K562 (cell line): Measurements from ENCODE around the gene ATXN2L. TPM values are rescaled to one million over a fixed set of nuclear protein-coding genes. Genes with fewer than 3 reads are reported as not detected.

ENCODE experiments used
- ARID1B ChIP-seq: fragments of 450-650 bp; IDR thresholded peaks from 2 replicates; pipeline ENCODE4 v1.6.1; 2016; ENCODE audit warnings: antibody characterized with exemption, mild to moderate bottlenecking, inconsistent platforms
- MAZ ChIP-seq, 2 experiments: fragments of 450-650 bp in 1 of 2; sonication (generic) in 1 of 2; formaldehyde crosslinking; IDR thresholded peaks in 1 of 2; conservative IDR thresholded peaks in 1 of 2; 2 replicates each; pipeline versions ENCODE4 v1.4.0 to v1.5.0; 2020; ENCODE audit warnings: mild to moderate bottlenecking in 1 of 2, missing genetic modification reagents in 1 of 2
- PTTG1 ChIP-seq: fragments of 450-650 bp; IDR thresholded peaks from 2 replicates; pipeline ENCODE4 v1.6.1; 2016; ENCODE audit warnings: low read depth, mild to moderate bottlenecking, missing genetic modification characterization, missing compliant biosample characterization
- RNF2 ChIP-seq: sonication (generic); IDR thresholded peaks from 2 replicates; pipeline ENCODE4 v1.6.1; 2016
- polyA plus RNA-seq, 8 experiments: library from polyadenylated mRNA; depleted of rRNA in 4 of 8; stranded (reverse) in 5 of 8; unstranded in 3 of 8; fragments of >200 nt; fragmentation: Nextera tagmentation in 2 of 8; fragmentation: Illumina TruSeq in 1 of 8; extraction: Ambion mirVana in 2 of 8; extraction: Trizol in 1 of 8; gene quantifications; 2 replicates each; pipeline versions ENCODE4 v1.2.1 to v1.2.3, GENCODE V29; 2011 to 2014; ENCODE audit warnings: inconsistent platforms in 1 of 8, missing spikeins in 1 of 8
- total RNA-seq, 7 experiments: library from RNA; depleted of rRNA in 6 of 7; stranded (reverse); fragments of >200 nt in 6 of 7; fragmentation: Illumina TruSeq in 2 of 7; extraction: Trizol in 2 of 7; gene quantifications; 2 replicates each; pipeline versions ENCODE4 v1.2.1 to v1.2.3, GENCODE V29; 2011 to 2021; ENCODE audit warnings: low replicate concordance in 1 of 7
- TF ChIP-seq, protein P1 (sequence below): sonication (generic); formaldehyde crosslinking; IDR thresholded peaks from 2 replicates; pipeline ENCODE4 v1.8.0; 2023; ENCODE audit warnings: missing genetic modification reagents, mild to moderate bottlenecking, borderline replicate concordance
- TF ChIP-seq, protein P2 (sequence below): fragments of 450-650 bp; IDR thresholded peaks from 2 replicates; pipeline ENCODE4 v1.6.1; 2017; ENCODE audit warnings: antibody characterized with exemption, mild to moderate bottlenecking
- TF ChIP-seq, protein P3 (sequence below): fragments of 450-650 bp; IDR thresholded peaks from 2 replicates; pipeline ENCODE4 v1.6.1; 2018; ENCODE audit not compliant: partially characterized antibody
- TF ChIP-seq, protein P4 (sequence below): fragments of 450-650 bp; formaldehyde crosslinking; IDR thresholded peaks from 2 replicates; pipeline ENCODE4 v1.4.0; 2020; ENCODE audit warnings: mild to moderate bottlenecking, moderate library complexity

The ATXN2L gene
- total and polyA plus RNA-seq, 9 of the 15 experiments (the other 6 are each of a cell fraction or from before 2014, with no cell fraction given) = 3.8 to 280 (median 37.2) TPM

DNA sequence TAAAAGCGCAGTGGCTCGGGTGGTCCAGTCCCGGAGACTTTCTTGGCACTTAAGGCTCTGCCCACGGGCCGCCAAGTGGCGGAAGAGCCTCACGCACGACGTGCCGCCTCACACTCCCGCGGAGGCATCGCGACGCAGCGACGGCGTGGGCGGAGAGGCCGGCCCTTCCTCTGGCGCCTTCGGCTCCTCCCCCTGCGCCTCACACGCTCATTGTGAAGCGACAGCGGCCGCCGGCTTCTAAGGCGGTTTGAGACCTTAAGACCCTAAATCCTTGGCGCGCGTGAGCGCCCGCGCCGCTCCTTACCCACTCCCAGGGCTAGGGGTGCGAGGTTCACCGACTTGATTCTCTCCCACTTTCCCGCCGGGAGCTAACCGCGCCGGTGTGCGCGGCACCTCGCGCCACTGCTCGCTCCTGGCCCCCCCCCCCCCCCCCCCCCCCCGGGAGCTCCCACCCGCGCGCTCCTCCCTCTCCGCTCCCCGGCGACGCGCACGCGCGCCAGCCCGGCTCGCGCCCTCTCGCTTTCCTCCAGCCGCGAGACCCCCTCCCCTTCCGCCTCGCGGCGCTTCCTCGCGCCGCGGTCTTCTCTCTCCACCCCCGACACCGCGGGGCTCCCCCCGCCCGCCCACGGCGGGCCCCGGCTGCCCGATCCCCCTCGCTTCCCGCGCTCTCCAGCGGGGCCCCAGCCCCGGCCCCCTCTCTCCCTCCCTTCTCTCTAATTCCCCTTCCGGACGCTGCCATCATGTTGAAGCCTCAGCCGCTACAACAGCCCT, at the start of gene ATXN2L (continued):
- TF ChIP-seq, protein P1, sequence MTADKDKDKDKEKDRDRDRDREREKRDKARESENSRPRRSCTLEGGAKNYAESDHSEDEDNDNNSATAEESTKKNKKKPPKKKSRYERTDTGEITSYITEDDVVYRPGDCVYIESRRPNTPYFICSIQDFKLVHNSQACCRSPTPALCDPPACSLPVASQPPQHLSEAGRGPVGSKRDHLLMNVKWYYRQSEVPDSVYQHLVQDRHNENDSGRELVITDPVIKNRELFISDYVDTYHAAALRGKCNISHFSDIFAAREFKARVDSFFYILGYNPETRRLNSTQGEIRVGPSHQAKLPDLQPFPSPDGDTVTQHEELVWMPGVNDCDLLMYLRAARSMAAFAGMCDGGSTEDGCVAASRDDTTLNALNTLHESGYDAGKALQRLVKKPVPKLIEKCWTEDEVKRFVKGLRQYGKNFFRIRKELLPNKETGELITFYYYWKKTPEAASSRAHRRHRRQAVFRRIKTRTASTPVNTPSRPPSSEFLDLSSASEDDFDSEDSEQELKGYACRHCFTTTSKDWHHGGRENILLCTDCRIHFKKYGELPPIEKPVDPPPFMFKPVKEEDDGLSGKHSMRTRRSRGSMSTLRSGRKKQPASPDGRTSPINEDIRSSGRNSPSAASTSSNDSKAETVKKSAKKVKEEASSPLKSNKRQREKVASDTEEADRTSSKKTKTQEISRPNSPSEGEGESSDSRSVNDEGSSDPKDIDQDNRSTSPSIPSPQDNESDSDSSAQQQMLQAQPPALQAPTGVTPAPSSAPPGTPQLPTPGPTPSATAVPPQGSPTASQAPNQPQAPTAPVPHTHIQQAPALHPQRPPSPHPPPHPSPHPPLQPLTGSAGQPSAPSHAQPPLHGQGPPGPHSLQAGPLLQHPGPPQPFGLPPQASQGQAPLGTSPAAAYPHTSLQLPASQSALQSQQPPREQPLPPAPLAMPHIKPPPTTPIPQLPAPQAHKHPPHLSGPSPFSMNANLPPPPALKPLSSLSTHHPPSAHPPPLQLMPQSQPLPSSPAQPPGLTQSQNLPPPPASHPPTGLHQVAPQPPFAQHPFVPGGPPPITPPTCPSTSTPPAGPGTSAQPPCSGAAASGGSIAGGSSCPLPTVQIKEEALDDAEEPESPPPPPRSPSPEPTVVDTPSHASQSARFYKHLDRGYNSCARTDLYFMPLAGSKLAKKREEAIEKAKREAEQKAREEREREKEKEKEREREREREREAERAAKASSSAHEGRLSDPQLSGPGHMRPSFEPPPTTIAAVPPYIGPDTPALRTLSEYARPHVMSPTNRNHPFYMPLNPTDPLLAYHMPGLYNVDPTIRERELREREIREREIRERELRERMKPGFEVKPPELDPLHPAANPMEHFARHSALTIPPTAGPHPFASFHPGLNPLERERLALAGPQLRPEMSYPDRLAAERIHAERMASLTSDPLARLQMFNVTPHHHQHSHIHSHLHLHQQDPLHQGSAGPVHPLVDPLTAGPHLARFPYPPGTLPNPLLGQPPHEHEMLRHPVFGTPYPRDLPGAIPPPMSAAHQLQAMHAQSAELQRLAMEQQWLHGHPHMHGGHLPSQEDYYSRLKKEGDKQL (CRISPR knock-in tag) = no peak
- peak; percentile 75 for TF ChIP-seq RNF2
- TF ChIP-seq, protein P2, sequence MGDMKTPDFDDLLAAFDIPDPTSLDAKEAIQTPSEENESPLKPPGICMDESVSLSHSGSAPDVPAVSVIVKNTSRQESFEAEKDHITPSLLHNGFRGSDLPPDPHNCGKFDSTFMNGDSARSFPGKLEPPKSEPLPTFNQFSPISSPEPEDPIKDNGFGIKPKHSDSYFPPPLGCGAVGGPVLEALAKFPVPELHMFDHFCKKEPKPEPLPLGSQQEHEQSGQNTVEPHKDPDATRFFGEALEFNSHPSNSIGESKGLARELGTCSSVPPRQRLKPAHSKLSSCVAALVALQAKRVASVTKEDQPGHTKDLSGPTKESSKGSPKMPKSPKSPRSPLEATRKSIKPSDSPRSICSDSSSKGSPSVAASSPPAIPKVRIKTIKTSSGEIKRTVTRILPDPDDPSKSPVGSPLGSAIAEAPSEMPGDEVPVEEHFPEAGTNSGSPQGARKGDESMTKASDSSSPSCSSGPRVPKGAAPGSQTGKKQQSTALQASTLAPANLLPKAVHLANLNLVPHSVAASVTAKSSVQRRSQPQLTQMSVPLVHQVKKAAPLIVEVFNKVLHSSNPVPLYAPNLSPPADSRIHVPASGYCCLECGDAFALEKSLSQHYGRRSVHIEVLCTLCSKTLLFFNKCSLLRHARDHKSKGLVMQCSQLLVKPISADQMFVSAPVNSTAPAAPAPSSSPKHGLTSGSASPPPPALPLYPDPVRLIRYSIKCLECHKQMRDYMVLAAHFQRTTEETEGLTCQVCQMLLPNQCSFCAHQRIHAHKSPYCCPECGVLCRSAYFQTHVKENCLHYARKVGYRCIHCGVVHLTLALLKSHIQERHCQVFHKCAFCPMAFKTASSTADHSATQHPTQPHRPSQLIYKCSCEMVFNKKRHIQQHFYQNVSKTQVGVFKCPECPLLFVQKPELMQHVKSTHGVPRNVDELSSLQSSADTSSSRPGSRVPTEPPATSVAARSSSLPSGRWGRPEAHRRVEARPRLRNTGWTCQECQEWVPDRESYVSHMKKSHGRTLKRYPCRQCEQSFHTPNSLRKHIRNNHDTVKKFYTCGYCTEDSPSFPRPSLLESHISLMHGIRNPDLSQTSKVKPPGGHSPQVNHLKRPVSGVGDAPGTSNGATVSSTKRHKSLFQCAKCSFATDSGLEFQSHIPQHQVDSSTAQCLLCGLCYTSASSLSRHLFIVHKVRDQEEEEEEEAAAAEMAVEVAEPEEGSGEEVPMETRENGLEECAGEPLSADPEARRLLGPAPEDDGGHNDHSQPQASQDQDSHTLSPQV = peak; percentile 48; the same call in 1 of the 2 replicates
- TF ChIP-seq, protein P3, sequence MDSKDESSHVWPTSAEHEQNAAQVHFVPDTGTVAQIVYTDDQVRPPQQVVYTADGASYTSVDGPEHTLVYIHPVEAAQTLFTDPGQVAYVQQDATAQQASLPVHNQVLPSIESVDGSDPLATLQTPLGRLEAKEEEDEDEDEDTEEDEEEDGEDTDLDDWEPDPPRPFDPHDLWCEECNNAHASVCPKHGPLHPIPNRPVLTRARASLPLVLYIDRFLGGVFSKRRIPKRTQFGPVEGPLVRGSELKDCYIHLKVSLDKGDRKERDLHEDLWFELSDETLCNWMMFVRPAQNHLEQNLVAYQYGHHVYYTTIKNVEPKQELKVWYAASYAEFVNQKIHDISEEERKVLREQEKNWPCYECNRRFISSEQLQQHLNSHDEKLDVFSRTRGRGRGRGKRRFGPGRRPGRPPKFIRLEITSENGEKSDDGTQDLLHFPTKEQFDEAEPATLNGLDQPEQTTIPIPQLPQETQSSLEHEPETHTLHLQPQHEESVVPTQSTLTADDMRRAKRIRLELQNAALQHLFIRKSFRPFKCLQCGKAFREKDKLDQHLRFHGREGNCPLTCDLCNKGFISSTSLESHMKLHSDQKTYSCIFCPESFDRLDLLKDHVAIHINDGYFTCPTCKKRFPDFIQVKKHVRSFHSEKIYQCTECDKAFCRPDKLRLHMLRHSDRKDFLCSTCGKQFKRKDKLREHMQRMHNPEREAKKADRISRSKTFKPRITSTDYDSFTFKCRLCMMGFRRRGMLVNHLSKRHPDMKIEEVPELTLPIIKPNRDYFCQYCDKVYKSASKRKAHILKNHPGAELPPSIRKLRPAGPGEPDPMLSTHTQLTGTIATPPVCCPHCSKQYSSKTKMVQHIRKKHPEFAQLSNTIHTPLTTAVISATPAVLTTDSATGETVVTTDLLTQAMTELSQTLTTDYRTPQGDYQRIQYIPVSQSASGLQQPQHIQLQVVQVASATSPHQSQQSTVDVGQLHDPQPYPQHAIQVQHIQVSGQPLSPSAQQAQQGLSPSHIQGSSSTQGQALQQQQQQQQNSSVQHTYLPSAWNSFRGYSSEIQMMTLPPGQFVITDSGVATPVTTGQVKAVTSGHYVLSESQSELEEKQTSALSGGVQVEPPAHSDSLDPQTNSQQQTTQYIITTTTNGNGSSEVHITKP = peak; percentile 11
- no peak; the same call in 1 of the 2 replicates for TF ChIP-seq ARID1B
- TF ChIP-seq, protein P4, sequence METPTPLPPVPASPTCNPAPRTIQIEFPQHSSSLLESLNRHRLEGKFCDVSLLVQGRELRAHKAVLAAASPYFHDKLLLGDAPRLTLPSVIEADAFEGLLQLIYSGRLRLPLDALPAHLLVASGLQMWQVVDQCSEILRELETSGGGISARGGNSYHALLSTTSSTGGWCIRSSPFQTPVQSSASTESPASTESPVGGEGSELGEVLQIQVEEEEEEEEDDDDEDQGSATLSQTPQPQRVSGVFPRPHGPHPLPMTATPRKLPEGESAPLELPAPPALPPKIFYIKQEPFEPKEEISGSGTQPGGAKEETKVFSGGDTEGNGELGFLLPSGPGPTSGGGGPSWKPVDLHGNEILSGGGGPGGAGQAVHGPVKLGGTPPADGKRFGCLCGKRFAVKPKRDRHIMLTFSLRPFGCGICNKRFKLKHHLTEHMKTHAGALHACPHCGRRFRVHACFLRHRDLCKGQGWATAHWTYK = peak; percentile 70; the same call in 1 of the 2 replicates
- peak; percentile 98 for TF ChIP-seq MAZ (CRISPR knock-in tag; conservative IDR thresholded peaks at IDR 0.05 in 1 of 2, IDR thresholded peaks at IDR 0.05 in 1 of 2)
- TF ChIP-seq PTTG1 (tag) = no peak
